IPS-NIHi11 (cell line): ENCODE measurements around the gene CYP26B1.

Experiments used
- DNase-seq: peaks from one replicate; pipeline ENCODE4 v3.0.0; 2012; ENCODE audit warnings: mixed read lengths, low spot score

The CYP26B1 gene

GRCh38 chr2:72082021-72082601 lies 65.6 kb downstream of the CYP26B1 start:
- DNase-seq: no peak

GRCh38 chr2:72081451-72081850 lies 66.2 kb downstream of the CYP26B1 start:
- DNase-seq: no peak

- DNase-seq: no peak
Observed at GRCh38 chr2:72080286-72081145, 67.1 kb downstream of the CYP26B1 start.
